HEK293 (cell line): ENCODE measurements around the gene ARRDC2.

Source experiments
- ATF2 ChIP-seq: fragments of 450-650 bp; formaldehyde crosslinking; IDR thresholded peaks from 2 replicates; pipeline ENCODE4 v1.5.1; 2016; ENCODE audit warnings: missing biosample characterization, missing genetic modification characterization, low read depth
- GFI1B ChIP-seq: fragments of 450-650 bp; formaldehyde crosslinking; IDR thresholded peaks from 2 replicates; pipeline ENCODE4 v1.5.1; 2016; ENCODE audit warnings: missing biosample characterization, missing genetic modification characterization
- HOXA7 ChIP-seq: sonication (generic); formaldehyde crosslinking; IDR thresholded peaks from 2 replicates; pipeline ENCODE4 v1.8.1; 2022; ENCODE audit warnings: missing genetic modification reagents, borderline replicate concordance
- KLF16 ChIP-seq: fragments of 450-650 bp; formaldehyde crosslinking; IDR thresholded peaks from 2 replicates; pipeline ENCODE4 v1.5.1; 2017; ENCODE audit warnings: missing biosample characterization, missing genetic modification characterization
- SP2 ChIP-seq: fragments of 450-650 bp; formaldehyde crosslinking; IDR thresholded peaks from 2 replicates; pipeline ENCODE4 v1.5.1; 2016; ENCODE audit warnings: missing biosample characterization, missing genetic modification characterization
- SP3 ChIP-seq: fragments of 450-650 bp; formaldehyde crosslinking; IDR thresholded peaks from 2 replicates; pipeline ENCODE4 v1.5.1; 2016; ENCODE audit warnings: missing biosample characterization, missing genetic modification characterization
- ZBTB20 ChIP-seq: fragments of 450-650 bp; formaldehyde crosslinking; IDR thresholded peaks from 2 replicates; pipeline ENCODE4 v1.5.1; 2016; ENCODE audit warnings: missing biosample characterization, missing genetic modification characterization
- ZBTB21 ChIP-seq: fragments of 450-650 bp; formaldehyde crosslinking; IDR thresholded peaks from 2 replicates; pipeline ENCODE4 v1.5.1; 2017; ENCODE audit warnings: missing biosample characterization, missing genetic modification characterization
- ZBTB26 ChIP-seq: fragments of 450-650 bp; formaldehyde crosslinking; optimal IDR thresholded peaks from 2 replicates; pipeline ENCODE3; 2016; ENCODE audit warnings: missing biosample characterization, mild to moderate bottlenecking, missing genetic modification characterization
- ZNF10 ChIP-seq: fragments of 450-650 bp; formaldehyde crosslinking; IDR thresholded peaks from 2 replicates; pipeline ENCODE4 v1.5.1; 2017; ENCODE audit warnings: missing biosample characterization, missing genetic modification characterization
- ZNF121 ChIP-seq: fragments of 450-650 bp; formaldehyde crosslinking; IDR thresholded peaks from 2 replicates; pipeline ENCODE4 v1.5.1; 2016; ENCODE audit warnings: missing biosample characterization, missing genetic modification characterization
- ZNF133 ChIP-seq: fragments of 450-650 bp; formaldehyde crosslinking; IDR thresholded peaks from 2 replicates; pipeline ENCODE4 v1.5.1; 2016; ENCODE audit warnings: missing biosample characterization, missing genetic modification characterization
- ZNF184 ChIP-seq: fragments of 450-650 bp; IDR thresholded peaks from 2 replicates; pipeline ENCODE4 v1.5.1; 2018; ENCODE audit warnings: missing biosample characterization, mild to moderate bottlenecking, missing genetic modification characterization
- ZNF274 ChIP-seq, 2 experiments: fragments of 200-500 bp in 1 of 2; fragments of 450-650 bp in 1 of 2; sonication (Bioruptor generic) in 1 of 2; formaldehyde crosslinking in 1 of 2; IDR thresholded peaks; 2 replicates each; pipeline versions ENCODE4 v1.5.1 to v1.6.1; 2014 to 2016; ENCODE audit warnings: borderline replicate concordance in 1 of 2, inconsistent platforms in 1 of 2, low read length in 1 of 2, missing biosample characterization in 1 of 2, missing genetic modification characterization in 1 of 2
- ZNF280C ChIP-seq: fragments of 450-650 bp; formaldehyde crosslinking; IDR thresholded peaks from 2 replicates; pipeline ENCODE4 v1.5.1; 2016; ENCODE audit warnings: missing biosample characterization, missing genetic modification characterization
- ZNF311 ChIP-seq: fragments of 450-650 bp; formaldehyde crosslinking; IDR thresholded peaks from 2 replicates; pipeline ENCODE4 v1.5.1; 2017; ENCODE audit warnings: missing biosample characterization, missing genetic modification characterization, borderline replicate concordance
- ZNF350 ChIP-seq: fragments of 450-650 bp; formaldehyde crosslinking; IDR thresholded peaks from 2 replicates; pipeline ENCODE4 v1.5.0; 2017; ENCODE audit warnings: missing biosample characterization, mild to moderate bottlenecking, missing genetic modification characterization
- ZNF488 ChIP-seq: fragments of 450-650 bp; formaldehyde crosslinking; IDR thresholded peaks from 2 replicates; pipeline ENCODE4 v1.5.1; 2016; ENCODE audit warnings: missing biosample characterization, missing genetic modification characterization
- ZNF518A ChIP-seq: fragments of 450-650 bp; formaldehyde crosslinking; conservative IDR thresholded peaks from 2 replicates; pipeline ENCODE4 v1.5.1; 2016; ENCODE audit warnings: low read depth, missing biosample characterization, missing genetic modification characterization
- ZNF561 ChIP-seq: fragments of 450-650 bp; IDR thresholded peaks from 2 replicates; pipeline ENCODE4 v1.5.1; 2018; ENCODE audit warnings: missing biosample characterization, missing genetic modification characterization, borderline replicate concordance
- ZNF596 ChIP-seq: fragments of 450-650 bp; IDR thresholded peaks from 2 replicates; pipeline ENCODE4 v1.5.0; 2018; ENCODE audit warnings: missing biosample characterization, mild to moderate bottlenecking, missing genetic modification characterization, moderate library complexity
- ZNF623 ChIP-seq: fragments of 450-650 bp; formaldehyde crosslinking; IDR thresholded peaks from 2 replicates; pipeline ENCODE4 v1.5.1; 2016; ENCODE audit warnings: missing biosample characterization, missing genetic modification characterization
- ZNF639 ChIP-seq: fragments of 450-650 bp; formaldehyde crosslinking; IDR thresholded peaks from 2 replicates; pipeline ENCODE4 v1.5.1; 2016; ENCODE audit warnings: missing biosample characterization, missing genetic modification characterization
- ZNF654 ChIP-seq: fragments of 450-650 bp; formaldehyde crosslinking; IDR thresholded peaks from 2 replicates; pipeline ENCODE4 v1.5.1; 2016; ENCODE audit warnings: low read depth, missing biosample characterization, missing genetic modification characterization
- ZNF701 ChIP-seq: fragments of 450-650 bp; formaldehyde crosslinking; IDR thresholded peaks from 2 replicates; pipeline ENCODE4 v1.5.1; 2016; ENCODE audit warnings: missing biosample characterization, missing genetic modification characterization
- ZNF76 ChIP-seq: fragments of 450-650 bp; formaldehyde crosslinking; IDR thresholded peaks from 2 replicates; pipeline ENCODE4; 2016; ENCODE audit warnings: low read depth, missing biosample characterization, missing genetic modification characterization, borderline replicate concordance
- ZSCAN23 ChIP-seq: fragments of 450-650 bp; formaldehyde crosslinking; IDR thresholded peaks from 2 replicates; pipeline ENCODE4 v1.5.1; 2016; ENCODE audit warnings: missing biosample characterization, missing genetic modification characterization

The ARRDC2 gene

GRCh38 chr19:18007917-18008673 lies at the start of gene ARRDC2 (continued):
- TF ChIP-seq ATF2 (tag by site-specific recombination), result no peak
- TF ChIP-seq HOXA7 (CRISPR knock-in tag), result no peak
- TF ChIP-seq ZNF518A (tag by site-specific recombination), result no peak
- TF ChIP-seq ZNF654 (tag by site-specific recombination), result no peak
- TF ChIP-seq GFI1B (tag by site-specific recombination), result no peak
- TF ChIP-seq ZNF596 (tag by site-specific recombination), result 0 out of 2 replicates have a peak, but pooled peaks have one; percentile 14
- no peak for TF ChIP-seq ZNF639 (tag by site-specific recombination)
- peak; percentile 77 for TF ChIP-seq SP2 (tag by site-specific recombination)
- TF ChIP-seq ZNF701 (tag by site-specific recombination), result no peak
- no peak for TF ChIP-seq ZNF280C
- TF ChIP-seq ZNF10 (tag by site-specific recombination), result no peak
- TF ChIP-seq ZNF488 (tag by site-specific recombination), result no peak
- peak; percentile 33 for TF ChIP-seq ZBTB26 (tag by site-specific recombination)
- no peak for TF ChIP-seq ZNF311 (tag by site-specific recombination)
- no peak for TF ChIP-seq ZNF350
- TF ChIP-seq ZNF561, result peak; percentile 60; the same call in 1 of the 2 replicates
- no peak for TF ChIP-seq ZNF274 (IDR thresholded peaks at IDR 0.05; ENCODE audit: low read length)
- no peak for TF ChIP-seq ZNF274 (tag by site-specific recombination; IDR thresholded peaks at IDR 0.05; ENCODE audit: borderline replicate concordance)
- no peak for TF ChIP-seq ZNF76 (tag by site-specific recombination)
- no peak for TF ChIP-seq ZNF623 (tag by site-specific recombination)
- TF ChIP-seq ZNF133 (tag by site-specific recombination), result no peak
- TF ChIP-seq SP3 (tag by site-specific recombination), result peak; percentile 66
- no peak for TF ChIP-seq ZBTB21 (tag by site-specific recombination)
- TF ChIP-seq KLF16, result 0 out of 2 replicates have a peak, but pooled peaks have one; percentile 1
- TF ChIP-seq ZSCAN23 (tag by site-specific recombination), result no peak
- 0 out of 2 replicates have a peak, but pooled peaks have one; percentile 17 for TF ChIP-seq ZNF184
- no peak for TF ChIP-seq ZNF121 (tag by site-specific recombination)
- 0 out of 2 replicates have a peak, but pooled peaks have one; percentile 7 for TF ChIP-seq ZBTB20
